Thyroid gland (tissue), 4 donors: ENCODE data around the gene ZNRF1.
"Not testable (repeated sequence)": the region's sequence is repeated elsewhere in the genome, so short reads cannot be mapped to it uniquely, and the experiment has no call there.

Source experiments
- CTCF ChIP-seq, 6 experiments: fragments of 200-600 bp in 3 of 6; fragments of 450-650 bp in 3 of 6; sonication (generic) in 3 of 6; IDR thresholded peaks; one replicate each; pipeline ENCODE4 v1.5.1; 2016 to 2019; ENCODE audit warnings: antibody characterized with exemption in 6 of 6, mild to moderate bottlenecking in 2 of 6, inconsistent platforms in 1 of 6, moderate library complexity in 1 of 6
- POLR2A ChIP-seq, 2 donors: fragments of 450-650 bp; IDR thresholded peaks; one replicate each; pipeline ENCODE4 v1.6.1; 2017; ENCODE audit warnings: antibody characterized with exemption in 2 of 2, mild to moderate bottlenecking in 2 of 2, moderate library complexity in 1 of 2

GRCh38 chr16:75026239-75026891, 27.5 kb downstream of the ZNRF1 start:
- TF ChIP-seq CTCF, POLR2A (IDR thresholded peaks at IDR 0.05): not testable (repeated sequence)
